ENCODE results near the gene SLBP.
A peak's percentile ranks its signal among the peaks of the same experiment; 100 is the strongest.

Gene SLBP

DNA sequence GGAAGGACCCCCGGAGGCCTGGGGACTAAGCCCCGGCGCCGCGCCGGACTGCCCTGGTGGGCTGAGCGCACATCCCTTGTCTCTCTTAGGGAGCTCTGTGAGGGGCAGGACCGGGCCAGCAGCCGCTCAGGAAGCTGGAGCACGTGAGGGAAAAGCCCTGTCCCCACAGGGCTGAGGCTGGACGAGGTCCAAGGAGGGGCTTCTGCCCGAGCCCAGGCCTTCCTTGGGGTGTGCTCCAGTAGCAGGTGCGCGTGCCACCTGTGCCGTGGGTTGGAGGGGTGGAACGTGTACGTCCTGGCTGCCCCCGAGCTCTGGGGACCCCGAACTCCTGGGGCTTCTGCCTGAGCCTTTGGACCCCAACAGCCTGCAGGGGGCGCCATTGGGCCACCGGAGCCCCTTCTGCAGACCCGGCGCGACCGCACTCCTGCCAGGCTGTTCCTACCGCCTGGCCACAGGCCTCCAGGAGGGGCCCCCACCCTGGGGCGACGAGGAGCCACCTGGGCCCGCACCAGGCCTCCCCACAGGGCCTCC is 36.4 kb upstream of the SLBP start:
- peak; percentile 76 for DNase-seq

DNA sequence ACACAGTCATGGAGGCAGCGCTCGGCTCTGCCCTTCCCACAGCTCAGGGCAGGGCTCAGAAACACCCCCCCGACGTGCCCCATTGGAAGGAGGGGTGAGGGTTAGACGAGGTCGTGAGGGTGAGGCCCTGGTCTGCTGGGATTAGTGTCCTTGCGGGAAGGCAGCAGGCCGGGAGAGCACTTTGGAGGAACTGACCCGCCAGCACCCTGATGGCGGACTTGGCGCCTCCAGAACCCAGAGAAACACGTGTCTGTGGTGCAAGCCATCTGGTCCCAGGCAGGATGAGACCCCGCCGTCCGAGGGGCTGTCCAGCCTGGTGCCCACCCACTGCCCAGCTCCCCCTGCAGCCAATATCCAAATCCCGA is 35.5 kb upstream of the SLBP start:
- no peak for DNase-seq

GRCh38 chr4:1746919-1747602 is 34.9 kb upstream of the SLBP start:
- DNase-seq, result no peak

DNA sequence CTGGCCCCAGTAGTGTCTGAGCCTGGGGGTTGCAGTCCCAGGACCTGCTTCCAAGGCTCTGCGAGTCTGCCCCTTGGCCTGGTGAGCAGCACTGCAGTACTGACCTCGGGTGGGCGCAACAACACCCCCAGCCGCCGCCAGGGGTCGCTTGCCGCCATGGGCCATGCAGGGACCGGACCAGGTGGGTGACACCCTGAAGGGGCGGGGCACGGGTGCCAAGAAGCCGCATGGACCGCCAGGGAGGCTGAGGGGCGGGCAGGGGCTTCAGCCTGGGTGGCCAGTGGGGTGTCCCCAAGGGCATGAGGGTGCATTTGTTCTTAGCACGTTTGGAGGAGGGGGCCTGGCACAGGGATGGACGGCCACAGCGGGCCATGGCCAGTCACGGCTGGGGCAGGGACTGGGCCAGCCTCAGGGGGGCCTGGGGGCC is 34.2 kb upstream of the SLBP start:
- peak; percentile 65 for DNase-seq

GRCh38 chr4:1745697-1746096 is 33.6 kb upstream of the SLBP start:
- no peak for DNase-seq

DNA sequence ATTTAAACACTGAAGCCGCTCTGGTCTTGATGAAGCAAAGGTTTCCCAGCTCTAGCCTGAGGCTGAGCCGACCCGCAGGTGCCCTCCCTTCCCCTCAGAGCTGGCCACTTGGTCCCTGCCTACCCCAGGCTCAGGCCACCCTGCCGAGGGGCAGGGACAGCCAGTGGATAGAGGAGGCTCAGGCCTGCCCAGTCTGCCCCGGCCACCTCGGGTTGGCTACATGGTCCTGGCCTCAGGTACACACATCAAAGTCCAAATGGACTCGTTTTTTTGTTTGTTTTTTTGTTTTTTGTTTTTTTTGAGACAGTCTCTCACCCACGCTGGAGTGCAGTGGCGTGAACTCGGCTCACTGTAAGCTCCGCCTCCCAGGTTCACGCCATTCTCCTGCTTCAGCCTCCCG is 33.0 kb upstream of the SLBP start:
- no peak for DNase-seq

GRCh38 chr4:1744552-1744951 is 32.4 kb upstream of the SLBP start:
- DNase-seq, result no peak

- no peak for DNase-seq
Observed at GRCh38 chr4:1743975-1744374, 31.9 kb upstream of the SLBP start.

- no peak for DNase-seq
Observed at GRCh38 chr4:1743551-1743950, 31.4 kb upstream of the SLBP start.

- DNase-seq, result no peak
Observed at GRCh38 chr4:1741208-1741607, 29.1 kb upstream of the SLBP start.

DNA sequence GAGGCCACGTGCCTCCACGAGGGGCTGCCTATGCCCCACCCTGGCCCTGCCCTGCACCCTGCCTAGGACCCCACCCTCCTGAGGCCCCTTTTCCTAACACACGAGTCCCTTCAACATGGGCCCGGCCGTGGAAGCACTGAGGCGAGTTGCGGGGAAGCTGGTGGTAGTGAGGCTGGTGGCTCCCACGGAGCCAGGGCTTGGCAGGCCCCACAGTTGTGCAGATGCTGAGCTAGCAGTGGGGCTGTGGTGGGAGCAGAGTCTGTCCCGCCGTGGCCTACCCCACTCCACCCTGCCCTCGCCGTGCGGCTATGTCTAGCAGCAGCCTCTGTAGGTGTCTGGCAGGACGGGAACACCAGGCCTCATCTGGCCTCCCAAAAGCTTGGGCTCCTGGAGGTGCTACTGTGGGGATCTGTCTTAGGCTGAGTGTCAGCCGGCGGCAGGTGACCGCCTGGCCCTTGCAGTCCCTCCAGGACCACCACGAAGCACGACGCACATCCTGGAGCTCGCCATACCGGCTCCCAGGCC is 28.0 kb upstream of the SLBP start:
- DNase-seq, result no peak

- no peak for DNase-seq
Observed at GRCh38 chr4:1739358-1739757, 27.2 kb upstream of the SLBP start.

DNA sequence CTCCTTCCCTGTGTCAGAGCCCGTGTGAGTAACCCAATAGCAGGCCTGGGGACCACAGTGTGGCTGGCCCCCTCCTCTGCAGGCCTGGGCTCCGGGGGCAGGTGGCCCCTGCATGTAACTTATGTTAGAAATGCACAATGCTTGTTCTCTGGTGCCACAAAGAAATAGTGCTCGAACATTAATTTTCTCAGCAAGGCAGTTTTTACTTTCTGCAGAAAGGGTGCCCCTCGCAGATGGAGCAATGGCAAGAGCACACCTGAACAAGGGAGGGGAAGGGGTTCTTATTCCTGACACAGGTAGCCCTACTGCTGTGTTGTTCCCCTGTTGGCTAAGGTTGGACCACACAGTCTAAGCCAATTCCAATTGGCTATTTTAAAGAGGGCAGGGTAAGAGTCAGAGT is 26.3 kb upstream of the SLBP start:
- no peak for DNase-seq

DNA sequence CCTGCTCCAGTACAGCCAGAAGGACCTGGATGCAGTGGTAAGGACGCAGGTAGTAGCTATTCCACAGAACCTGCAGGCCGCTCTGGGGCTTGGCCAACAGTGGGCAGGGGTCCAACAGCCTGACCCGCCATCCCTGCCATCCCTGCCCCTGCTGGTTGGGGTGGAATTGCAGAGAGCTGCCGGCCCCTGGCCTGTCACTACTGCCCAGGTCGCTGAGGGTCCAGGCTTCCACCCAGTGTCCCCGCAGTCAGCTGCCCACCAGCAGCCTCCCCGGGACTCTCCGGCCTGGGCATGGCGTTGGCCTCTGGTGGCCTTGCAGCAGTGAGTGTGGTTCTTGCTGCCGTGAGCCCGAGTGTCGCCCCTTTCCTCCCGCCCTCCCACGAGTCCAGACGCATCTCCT is 25.5 kb upstream of the SLBP start:
- DNase-seq, result no peak

DNA sequence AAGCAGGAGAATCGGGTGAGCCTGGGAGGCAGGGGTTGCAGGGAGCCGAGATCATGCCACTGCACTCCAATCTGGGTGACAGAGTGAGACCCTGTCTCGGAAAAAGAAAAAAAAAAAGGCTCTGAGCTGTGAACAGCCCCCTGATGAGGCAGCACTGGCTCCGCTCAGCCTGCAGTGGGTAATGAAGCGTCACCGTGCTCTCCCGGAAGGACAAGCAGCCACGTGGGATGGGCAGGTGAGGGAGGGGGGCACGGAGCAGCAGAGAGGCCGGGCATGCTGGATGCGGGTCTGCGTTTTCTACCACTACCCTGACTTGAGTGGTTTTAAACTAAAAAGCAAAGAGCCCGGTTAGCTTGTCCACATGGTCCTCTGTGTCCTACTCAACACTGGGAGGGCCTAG is 24.7 kb upstream of the SLBP start:
- no peak for DNase-seq

DNA sequence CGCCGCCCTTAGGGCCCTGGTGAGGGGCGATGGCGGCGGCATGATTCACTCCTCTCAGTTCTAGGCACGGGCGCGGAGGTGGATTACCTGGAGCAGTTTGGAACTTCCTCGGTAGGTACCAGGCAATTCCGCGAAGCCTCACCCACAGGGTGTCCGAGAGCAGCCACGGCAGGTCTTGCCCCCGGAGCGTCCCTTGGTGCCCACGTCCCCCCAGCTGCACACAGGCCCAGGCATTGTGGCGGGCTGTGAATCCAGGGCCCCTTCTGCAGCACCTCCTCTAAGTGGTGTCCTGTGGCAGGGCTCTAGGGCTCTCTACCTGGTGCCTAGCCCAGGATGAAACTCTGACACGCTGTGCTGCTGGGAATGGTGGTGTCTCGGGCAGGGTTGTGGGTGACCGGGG is 23.1 kb upstream of the SLBP start:
- no peak for DNase-seq

DNA sequence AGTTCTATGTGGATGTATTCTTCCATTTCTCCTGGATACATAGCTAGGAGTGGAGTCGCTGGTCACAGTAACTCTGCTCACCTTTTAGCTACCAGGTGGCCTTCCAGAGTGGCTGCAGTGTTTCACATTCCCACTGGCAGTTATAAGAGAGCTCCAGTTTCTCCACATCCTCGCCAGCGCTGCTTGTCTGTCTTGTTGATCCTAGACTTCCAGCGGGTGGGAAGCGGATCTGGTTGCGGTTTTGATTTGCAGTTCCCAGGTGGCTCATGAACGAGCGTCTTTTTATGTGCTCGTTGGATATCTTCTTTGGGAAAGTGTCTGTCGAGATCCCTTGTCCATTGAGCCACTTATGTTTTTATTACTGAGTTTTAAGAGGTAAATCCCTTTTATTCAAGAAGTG is 20.8 kb upstream of the SLBP start:
- no peak for DNase-seq

- DNase-seq, result no peak
Observed at GRCh38 chr4:1731180-1731579, 19.1 kb upstream of the SLBP start.

GRCh38 chr4:1730532-1731135 is 18.5 kb upstream of the SLBP start:
- DNase-seq, result no peak

DNA sequence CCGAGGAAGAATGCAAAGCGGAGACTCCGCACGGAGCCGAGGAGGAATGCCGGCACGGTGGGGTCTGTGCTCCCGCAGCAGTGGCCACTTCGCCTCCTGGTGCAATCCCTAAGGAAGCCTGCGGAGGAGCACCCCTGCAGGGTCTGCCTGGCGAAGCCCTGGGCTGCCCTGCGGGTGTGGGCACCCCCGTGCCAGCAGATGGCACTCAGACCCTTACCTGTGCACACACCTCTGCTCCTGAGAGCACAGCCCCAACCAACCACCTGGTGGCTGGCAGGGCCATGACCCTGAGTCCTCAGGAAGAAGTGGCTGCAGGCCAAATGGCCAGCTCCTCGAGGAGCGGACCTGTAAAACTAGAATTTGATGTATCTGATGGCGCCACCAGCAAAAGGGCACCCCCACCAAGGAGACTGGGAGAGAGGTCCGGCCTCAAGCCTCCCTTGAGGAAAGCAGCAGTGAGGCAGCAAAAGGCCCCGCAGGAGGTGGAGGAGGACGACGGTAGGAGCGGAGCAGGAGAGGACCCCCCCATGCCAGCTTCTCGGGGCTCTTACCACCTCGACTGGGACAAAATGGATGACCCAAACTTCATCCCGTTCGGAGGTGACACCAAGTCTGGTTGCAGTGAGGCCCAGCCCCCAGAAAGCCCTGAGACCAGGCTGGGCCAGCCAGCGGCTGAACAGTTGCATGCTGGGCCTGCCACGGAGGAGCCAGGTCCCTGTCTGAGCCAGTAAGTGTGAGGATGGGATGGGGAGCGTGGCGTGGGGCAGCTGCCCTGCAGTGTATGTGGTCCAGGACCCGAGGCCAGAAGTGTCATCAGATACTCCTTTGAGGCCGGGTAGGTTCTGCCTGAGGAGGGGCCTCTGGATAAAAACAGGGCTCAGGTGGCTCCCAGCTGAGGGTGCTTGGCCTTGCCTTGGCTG is 16.2 kb upstream of the SLBP start:
- DNase-seq, result no peak

GRCh38 chr4:1727117-1728031 is 15.3 kb upstream of the SLBP start:
- DNase-seq, result no peak
